ENCODE results near the gene H3-3A.

The H3-3A gene

DNA sequence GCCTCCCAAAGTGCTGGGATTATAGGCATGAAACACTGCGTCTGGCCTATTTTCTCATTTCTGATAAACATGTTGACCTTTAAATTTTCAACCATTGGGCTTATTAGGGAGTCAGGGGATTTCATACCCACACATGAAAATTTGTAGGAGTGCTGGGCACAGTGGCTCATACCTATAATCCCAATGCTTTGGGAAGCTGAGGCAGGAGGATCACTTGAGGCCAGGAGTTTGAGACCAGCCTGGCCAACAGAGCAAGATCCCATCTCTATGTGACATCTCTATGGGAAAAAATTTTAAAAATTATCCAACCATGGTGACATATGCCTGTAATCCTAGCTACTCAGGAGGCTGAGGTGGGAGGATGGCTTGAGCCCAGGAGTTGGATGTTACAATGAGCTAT lies 10.5 kb upstream of the H3-3A start:
- in situ Hi-C loops (cut with MboI; ENCODE audit: low sequenced_read_pairs) = no loop called here

DNA sequence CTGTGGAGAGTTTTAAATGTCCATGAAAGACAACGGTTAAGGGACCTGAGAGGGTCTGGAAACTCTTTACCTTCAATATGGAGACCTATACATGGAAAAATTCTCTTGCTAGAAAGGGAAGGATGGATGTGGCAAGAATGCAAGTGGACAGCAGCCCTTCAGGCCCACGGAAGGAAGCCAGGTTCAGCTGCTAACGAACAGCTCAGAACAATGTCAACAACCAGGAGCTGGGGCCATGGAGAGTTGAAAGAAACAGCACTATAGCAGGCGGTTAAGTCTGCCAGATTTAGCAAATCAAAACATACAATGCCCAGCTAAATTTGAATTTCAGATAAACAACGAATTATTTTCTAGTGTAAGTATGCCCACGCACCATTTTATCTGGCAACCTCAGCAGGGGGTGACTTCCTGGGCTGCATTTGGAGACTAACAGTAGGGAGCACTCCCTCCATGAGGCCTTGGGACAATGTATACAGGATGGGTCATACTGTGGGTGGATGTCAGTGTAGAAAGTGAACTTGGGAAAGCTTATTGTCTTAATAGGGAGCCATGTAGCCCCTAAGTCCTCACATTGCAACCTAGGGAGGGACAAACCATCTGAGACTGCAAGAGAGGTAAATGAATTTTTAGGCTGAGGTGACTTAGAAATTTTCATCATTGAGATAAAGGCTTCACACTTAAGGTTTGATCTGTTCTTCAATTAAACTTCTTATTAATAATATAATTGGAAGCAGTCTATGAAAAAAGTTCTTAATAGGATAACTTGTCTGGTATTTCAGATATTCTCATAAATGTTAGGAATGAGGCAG lies 7.8 kb upstream of the H3-3A start:
- in situ Hi-C loops (cut with MboI; ENCODE audit: low sequenced_read_pairs) = no loop called here

DNA sequence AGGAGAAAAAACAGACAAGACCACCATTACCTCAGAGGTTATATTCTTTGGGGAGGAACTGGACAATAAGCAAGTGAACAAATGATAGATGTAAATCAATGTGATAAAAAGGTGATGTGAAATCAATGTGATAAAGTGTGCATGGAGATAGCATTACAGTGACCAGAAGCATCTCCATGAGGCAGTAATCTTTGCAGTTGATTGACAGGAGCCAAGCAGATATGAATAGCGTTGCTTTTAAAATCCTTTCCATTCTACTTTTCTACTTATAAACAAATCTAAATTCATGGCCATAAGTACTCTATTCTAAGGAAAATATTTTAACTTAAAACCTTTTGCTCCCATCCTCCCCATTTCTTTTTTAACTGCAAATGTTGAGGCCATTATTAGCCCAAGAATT lies 2.8 kb upstream of the H3-3A start:
- in situ Hi-C loops (cut with MboI; ENCODE audit: low sequenced_read_pairs) = no loop called here

DNA sequence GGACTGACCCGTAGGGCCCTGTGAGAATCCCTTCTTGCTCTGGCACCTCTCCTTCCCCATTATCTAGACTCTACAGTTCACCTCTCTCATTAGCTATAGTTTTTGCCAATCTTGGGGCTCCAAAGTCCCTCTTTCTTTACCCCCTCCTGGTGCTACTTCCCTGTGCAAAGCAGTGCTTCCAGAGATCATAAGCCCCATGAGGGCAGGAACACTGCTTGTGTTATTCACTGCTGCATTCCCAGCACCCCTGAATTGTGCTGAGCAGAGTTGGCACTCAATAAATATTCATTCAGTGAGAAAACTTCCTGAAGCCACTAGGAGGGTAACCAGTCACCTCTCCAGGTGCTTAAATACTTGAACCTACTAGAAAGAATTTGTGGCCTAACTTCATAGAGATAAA lies 2.1 kb upstream of the H3-3A start:
- in situ Hi-C loops (cut with MboI; ENCODE audit: low sequenced_read_pairs) = no loop called here

DNA sequence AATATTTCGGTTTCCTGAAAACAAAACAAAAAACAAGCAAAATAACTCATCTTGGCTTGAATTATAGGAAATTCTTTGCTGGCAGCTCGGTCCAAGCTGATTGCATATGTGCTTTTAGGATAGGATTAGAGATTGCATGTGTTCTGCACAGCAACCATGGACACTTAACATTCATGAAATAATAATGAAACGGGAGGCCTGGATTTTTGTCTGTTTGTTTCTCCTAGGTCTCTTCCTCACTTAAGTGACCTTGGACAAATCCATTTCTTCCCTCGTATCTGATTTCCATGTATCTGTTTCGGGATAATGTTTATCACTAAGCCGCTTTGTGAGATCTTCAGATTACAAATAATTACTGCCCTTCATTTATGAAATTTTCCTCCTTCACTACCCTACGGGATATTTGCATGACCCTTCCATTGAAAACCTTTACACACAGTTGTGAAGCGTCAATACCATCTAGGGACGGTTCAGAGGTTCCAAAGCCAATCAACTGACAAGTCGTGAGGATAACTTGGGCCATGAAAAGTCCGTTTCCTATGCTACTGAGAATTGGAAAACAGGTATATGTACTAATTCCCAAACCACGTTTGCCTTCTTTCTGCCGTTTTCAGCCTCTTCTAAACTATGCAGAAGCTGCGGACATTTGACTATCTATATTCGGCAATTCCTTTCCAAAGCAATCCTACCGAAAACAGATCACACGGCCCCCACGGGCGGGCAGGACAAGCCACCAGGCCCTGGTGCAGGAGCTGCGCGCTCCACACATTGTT lies 1.3 kb upstream of the H3-3A start:
- in situ Hi-C loops (cut with MboI; ENCODE audit: low sequenced_read_pairs) = no loop called here

DNA sequence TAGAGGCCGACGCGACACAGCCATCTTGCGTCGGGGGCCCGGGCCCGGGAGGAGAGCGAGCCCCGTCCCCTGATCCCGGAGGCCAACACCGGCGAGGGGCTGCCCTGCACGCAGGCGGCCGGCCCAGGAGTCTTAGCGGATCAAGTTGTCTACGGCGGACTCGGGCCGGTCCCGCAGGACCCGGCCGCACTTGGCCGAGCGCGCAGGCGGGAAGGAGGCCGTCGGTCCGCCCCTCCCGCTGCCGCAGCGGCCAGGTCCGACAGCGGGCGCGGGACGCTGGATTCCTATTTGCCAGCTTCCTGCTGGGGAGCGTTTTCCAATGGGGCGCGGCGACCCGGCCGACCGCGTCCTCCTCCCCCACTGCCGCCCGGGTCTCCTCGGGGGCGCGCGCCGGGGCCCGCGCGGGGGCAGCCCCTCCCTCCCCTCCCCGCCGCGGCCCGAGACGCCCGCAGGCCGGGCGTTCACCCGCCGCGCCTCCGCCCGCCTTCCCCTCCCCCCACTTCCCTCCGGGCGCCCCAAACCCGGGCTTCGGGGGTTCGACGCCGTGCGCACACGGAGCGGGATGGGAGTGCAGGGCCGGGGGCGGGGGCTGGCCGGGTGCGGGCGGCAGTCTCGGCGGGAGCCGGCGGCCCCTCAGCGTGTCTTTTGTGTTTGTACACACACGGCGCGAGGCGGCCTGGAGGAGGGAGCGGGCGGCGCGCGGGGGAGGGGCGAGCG lies 517 bp upstream of the H3-3A start:
- in situ Hi-C loops (cut with MboI; ENCODE audit: low sequenced_read_pairs) = no loop called here

DNA sequence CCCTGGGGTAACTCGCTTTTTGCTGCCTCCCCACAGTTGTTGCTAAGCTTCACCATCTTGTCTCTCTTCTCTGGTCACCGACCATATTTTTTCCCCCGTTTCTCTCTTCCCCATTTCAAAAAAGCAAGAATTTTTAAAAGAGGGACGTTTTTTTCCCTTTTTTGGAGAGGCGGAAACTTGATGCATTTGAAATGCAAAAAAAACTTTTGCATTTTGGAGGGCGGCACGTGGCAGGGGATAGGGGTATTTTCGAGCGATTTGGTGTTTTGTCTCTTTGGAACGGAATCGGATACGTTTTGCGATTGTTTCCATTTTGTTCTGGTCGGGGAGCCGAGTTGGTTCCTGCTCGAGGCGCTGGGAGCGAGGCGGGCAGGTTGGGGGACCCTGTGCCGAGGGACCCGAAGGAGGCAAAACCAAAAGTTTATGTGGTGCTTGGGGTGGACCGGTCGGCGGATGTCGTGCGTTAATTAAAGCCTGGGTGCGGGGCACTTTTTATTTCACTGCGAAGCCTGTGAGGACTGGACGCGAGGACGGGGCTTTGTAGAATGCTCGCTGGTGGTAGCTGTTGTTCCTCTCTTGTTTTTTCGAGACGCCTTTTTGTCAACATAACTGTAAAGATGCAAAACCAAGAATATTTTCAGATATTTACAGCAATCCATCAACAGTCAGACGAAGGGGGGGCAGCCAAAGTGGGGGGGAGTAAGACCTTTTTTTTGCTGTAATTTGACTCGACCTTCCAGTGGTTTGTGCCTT lies 884 bp downstream of the H3-3A start:
- in situ Hi-C loops (cut with MboI; ENCODE audit: low sequenced_read_pairs) = no loop called here

DNA sequence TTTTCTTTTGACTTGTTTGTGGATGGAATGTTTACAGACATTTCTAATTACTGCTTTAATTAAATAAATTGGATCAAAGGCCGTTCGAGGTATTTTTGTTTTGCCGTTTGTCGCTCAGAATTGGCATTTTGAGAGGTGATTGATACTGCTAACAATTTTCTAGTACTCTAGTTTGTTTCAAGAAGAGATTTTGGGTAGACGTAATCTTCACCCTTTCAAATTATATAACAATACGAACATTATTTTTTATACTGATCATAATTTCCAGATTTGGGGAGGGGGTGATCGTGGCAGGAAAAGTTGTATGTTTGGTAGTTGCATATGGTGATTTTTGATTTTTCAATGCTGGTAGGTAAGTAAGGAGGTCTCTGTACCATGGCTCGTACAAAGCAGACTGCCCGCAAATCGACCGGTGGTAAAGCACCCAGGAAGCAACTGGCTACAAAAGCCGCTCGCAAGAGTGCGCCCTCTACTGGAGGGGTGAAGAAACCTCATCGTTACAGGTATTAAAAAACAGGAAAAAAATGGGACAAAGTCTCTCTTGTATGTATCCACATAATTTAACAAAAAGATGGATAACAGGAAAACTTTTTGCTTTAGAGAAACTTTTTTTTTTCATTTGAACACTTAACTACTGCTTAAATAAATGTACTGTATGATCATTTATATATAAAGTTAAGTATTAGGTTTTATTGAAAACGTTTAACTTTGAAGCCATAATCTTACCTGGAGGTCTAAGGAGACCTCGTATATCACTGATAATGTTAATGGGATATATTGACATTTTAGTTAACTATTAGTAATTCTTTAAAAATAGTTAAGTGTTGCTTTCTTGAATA lies 1.7 kb downstream of the H3-3A start:
- in situ Hi-C loops (cut with MboI; ENCODE audit: low sequenced_read_pairs) = no loop called here

DNA sequence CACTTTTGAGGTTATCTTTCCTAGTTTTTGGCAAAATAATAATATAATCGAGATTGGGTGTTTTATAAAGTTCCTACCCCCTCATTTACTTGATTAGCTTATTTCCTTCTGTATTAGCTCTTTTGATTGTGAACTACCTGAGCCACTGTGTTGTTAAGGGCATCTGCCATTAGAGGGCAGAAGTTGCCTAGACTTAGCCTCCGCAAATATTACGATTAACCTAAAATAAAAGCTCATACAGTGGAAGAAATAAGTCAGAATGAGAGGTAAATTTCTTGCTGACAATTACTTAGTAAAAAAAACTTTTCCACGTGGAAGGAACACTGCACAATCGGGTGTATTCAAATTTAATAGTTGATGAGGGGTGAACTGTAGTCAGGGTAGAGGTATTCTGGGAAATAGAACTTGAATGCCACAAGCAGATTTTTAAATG lies 2.3 kb downstream of the H3-3A start:
- in situ Hi-C loops (cut with MboI; ENCODE audit: low sequenced_read_pairs) = no loop called here

DNA sequence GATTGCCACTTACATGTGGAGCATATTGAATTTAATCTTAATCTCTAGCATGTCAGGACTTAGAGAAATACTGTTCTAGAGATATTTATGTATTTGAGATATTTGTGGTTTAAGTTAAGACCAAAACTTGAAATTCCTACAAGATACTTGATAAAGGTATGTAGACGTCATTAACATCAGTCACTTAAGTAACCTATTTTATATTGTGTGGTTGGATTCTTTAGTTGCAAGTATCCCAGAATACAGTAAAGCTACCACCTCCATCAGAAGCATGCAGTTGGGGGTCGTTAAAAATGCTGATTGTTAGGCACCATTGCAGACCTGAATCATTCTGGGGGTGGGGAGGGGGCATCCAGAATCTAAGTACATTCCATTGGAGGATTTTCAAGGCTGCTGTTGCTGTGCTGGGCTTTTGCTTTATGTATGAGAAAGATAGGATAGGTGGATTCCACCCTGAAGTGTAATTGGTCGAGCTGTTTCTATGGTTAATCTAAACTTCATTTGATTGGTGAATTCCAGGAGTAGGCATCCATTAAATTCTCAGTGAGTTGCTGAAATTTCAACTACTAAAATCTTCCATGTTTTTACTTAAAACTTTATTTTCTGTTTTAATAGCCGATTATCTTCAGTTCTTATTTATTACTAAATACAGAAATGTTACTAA lies 4.0 kb downstream of the H3-3A start:
- in situ Hi-C loops (cut with MboI; ENCODE audit: low sequenced_read_pairs) = no loop called here

DNA sequence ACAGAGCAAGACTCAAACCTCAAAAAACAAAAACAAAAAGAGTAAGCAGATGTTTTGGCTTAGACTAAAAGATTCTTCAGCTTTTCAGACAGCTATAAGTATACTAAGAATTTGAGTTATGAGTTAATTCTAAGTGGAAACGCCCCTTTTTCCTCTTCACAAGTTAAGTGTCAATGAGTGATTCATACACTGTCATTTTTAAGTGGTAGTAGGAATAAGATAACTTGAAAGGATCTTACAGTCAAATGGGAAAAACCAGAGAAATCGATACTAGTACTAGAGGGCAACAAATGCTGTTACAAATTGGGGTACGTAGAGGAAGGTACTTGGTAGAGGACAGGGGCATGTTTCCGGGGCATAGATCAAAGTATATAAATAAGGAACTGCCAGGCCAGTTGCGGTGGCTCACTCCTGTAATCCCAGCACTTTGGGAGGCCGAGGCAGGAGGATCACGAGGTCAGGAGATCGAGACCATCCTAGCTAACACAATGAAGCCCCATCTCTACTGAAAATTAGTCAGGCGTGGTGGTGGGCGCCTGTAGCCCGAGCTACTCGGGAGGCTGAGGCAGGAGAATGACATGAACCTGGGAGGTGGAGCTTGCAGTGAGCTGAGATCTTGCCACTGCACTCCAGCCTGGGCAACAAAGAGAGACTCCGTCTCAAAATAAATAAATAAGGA lies 7.4 kb downstream of the H3-3A start:
- in situ Hi-C loops (cut with MboI; ENCODE audit: low sequenced_read_pairs) = no loop called here

DNA sequence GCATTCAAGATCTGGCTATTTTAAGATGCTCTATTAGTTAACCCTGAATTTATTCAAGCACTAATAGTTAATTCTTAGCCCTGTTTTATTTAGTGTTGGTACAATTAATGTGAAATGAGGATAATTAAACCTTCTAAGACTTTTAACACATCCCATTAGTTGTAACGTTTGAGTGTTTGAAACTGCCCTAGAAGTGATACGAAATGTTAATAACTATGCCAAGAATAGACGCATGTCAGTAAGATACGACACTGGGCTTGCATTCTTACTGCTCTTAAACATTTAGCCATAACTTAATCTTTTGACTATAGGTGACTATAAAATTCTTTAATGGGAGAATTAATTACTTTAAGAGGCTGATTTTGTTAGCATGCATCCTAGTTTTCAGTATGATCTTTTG lies 9.8 kb downstream of the H3-3A start:
- in situ Hi-C loops (cut with MboI; ENCODE audit: low sequenced_read_pairs) = no loop called here

DNA sequence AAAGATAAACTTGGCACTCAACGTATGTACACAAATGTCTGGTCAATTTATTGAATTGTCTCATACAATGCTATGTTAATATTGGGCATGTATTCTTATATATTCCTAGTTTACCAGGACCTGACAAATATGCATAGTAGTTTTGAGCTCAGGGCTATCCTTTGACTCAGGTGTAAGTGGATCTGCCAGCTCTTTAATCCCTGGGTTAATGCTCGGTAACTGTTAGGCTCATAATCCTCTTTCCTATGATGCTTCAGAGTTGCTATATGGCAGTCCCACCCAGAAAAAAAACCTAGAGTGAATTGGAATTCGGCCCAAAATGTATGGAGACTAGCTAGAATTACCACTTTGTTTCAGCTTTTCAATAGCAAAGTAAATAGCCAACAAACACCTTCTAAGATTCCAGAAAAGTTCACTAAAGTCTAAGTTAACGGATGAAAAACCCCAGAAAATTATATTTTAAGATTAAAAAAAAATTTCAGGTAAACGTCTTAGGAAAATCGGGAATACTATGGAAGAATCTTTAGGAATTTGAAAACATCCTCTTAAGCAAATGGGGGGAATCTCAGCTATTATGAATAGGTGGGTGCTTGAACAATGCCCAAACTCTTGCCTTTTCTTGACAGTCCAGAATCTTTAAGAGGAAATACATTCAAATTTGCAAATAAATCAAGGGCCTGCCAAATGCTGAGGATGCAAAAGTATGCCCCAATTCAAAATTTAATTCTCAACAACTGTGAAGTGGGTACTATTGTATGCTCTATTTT lies 10.9 kb downstream of the H3-3A start:
- in situ Hi-C loops (cut with MboI; ENCODE audit: low sequenced_read_pairs) = no loop called here

DNA sequence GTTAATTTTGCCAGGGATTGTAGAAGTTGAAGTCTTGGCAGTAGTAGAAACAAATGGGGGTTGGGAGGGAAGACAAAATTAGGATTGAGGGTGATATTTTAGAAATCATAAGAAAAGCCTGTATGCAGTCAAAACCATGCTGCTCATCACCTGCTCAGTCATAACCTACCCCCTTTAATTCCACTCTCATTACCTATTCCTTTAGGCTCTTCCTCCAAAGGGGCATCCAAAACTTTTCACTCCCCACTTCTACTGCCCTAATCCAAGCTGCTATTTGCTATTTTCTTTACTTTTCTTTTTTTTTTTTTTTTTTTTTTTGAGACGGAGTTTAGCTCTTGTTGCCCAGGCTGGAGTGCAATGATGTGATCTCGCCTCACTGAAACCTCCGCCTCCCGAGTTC lies 11.5 kb downstream of the H3-3A start:
- in situ Hi-C loops (cut with MboI; ENCODE audit: low sequenced_read_pairs) = no loop called here

DNA sequence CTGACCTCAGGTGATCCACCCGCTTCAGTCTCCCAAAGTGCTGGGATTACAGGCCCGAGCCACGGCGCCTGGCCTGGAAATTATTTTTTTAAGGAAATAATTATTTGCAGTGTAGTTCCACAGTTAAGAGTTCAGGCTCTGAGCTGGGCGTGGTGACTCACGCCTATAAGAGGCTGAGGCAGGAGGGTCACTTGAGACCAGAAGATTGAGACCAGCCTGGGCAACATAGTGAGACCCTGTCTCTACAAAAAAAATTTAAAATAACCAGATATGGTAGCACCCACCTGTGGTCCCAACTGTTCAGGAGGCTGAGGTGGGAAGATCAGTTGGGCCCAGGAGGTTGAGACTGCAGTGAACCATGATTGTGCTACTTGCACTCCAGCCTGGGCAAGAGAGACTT lies 13.9 kb downstream of the H3-3A start:
- in situ Hi-C loops (cut with MboI; ENCODE audit: low sequenced_read_pairs) = no loop called here

DNA sequence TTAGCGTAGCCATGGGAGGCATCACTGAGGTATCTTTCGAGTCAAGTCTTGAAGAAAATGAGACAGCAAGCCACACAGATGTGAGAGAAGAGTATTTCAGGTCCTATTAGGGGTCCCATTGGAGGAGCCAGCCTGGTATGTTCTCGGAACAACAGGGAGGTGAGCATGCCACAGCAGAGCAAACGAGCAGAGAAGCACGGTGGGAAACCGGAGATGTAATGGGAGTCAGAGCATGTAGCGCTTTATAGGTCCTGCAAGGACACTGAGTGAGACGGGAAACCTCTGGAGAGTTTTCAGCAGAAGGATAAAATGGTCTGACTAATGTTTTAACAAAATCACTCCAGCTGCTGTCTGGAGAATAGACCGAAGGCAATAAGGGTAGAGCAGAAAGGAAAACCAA lies 15.9 kb downstream of the H3-3A start:
- in situ Hi-C loops (cut with MboI; ENCODE audit: low sequenced_read_pairs) = no loop called here

DNA sequence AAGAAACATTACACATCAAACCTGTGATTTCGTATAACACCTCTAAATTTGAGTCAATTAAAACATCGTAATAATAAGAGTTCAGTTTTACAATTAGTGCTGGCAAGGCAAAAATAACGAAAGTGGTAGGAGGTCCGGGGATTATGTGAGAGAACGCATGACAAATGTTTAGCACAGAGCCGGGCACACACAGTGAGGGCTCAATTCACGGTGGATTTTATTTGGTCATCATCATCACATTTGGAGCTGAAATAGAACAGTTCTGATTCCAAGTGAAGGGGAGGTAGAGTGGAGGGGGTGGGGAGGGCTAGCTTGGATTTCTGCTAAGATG lies 20.0 kb downstream of the H3-3A start:
- in situ Hi-C loops (cut with MboI; ENCODE audit: low sequenced_read_pairs) = no loop called here

DNA sequence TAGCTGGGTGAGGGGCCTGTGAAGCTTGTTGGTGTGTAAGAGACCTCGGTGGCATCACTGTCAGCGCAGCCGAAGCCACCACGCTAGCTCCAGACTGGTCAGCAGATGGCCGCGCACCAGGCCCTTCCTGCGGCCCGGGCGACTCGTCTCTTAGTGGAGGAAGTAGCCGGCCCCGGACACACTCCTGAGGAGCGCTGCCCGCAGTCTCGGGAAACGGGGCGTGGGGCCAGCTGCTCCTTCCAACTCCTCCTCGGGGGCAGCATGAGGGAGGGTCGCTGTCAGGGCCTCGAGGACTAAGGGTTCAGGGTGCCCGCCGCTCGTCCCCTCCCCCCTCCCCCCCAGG lies 20.4 kb downstream of the H3-3A start:
- in situ Hi-C loops (cut with MboI; ENCODE audit: low sequenced_read_pairs) = no loop called here

Measured in HL-60/S4 treated with phorbol 12-myristate 13-acetate at 8.2 ng/mL for 4 days and 3 days (cell line).